IMR-90 (cell line): ENCODE results near the gene FMNL3. TPM values are rescaled to one million over a fixed set of nuclear protein-coding genes. Genes with fewer than 3 reads are reported as not detected.

Experiments used
- ATAC-seq: fragments of 200-7000 bp; cut with Tn5 transposase; 2 replicates; pipeline ENCODE4 v1.9.1; 2020; ENCODE audit warnings: low read depth, mild to moderate bottlenecking, moderate library complexity
- BruUV-seq: library from RNA; stranded (reverse); fragments of 400-500 nt; replicated peaks from 2 replicates; lab custom pipeline; 2021; lab: Mats Ljungman, UMichigan
- CTCF ChIA-PET: fragments of 300-600 bp; formaldehyde crosslinking; extraction: SDS; loops from one replicate; lab custom pipeline; 2021; ENCODE audit warnings: antibody characterized with exemption; lab: Yijun Ruan, JAX
- POLR2A ChIA-PET: fragments of 300-600 bp; sonication (Branson Sonifier 250); formaldehyde crosslinking; loops from one replicate; lab custom pipeline; 2022; ENCODE audit warnings: antibody characterized with exemption; ENCODE audit not compliant: unreplicated experiment; lab: Charles Lee
- DNase-seq: peaks from one replicate; pipeline ENCODE4 v3.0.0; 2013
- H2AFZ ChIP-seq: replicated peaks from 2 replicates; pipeline ENCODE3; 2013; ENCODE audit warnings: low read length, mild to moderate bottlenecking; ENCODE audit not compliant: poor library complexity
- H2AK5ac ChIP-seq: 2 replicates; pipeline ENCODE4 v1.6.1; 2013; ENCODE audit warnings: low read depth, low read length, inconsistent platforms
- H2AK9ac ChIP-seq: replicated peaks from 2 replicates; pipeline ENCODE3; 2013; ENCODE audit warnings: mild to moderate bottlenecking, low read depth, low read length, moderate library complexity; ENCODE audit not compliant: poor library complexity
- H2BK120ac ChIP-seq: 2 replicates; pipeline ENCODE4 v1.6.1; 2013; ENCODE audit warnings: low read depth, low read length, inconsistent platforms
- H2BK15ac ChIP-seq: 3 replicates; pipeline ENCODE4 v1.6.1; 2013; ENCODE audit warnings: low read depth, low read length, inconsistent platforms
- H2BK20ac ChIP-seq: 2 replicates; pipeline ENCODE4 v1.6.1; 2013; ENCODE audit warnings: low read depth, mild to moderate bottlenecking, inconsistent platforms, low read length, moderate library complexity
- H2BK5ac ChIP-seq: 2 replicates; pipeline ENCODE4 v1.6.1; 2013; ENCODE audit warnings: mild to moderate bottlenecking, low read depth, low read length, inconsistent platforms; ENCODE audit not compliant: poor library complexity, severe bottlenecking
- H3K14ac ChIP-seq: replicated peaks from 2 replicates; pipeline ENCODE4 v1.6.1; 2013; ENCODE audit warnings: low read depth, low read length, inconsistent platforms
- H3K18ac ChIP-seq: 2 replicates; pipeline ENCODE4 v1.6.1; 2013; ENCODE audit warnings: low read depth, low read length, control low read depth
- H3K23ac ChIP-seq: 2 replicates; pipeline ENCODE4 v1.6.1; 2013; ENCODE audit warnings: low read depth, low read length, inconsistent platforms
- H3K27ac ChIP-seq: 2 replicates; pipeline ENCODE4 v1.5.1; 2013; ENCODE audit warnings: mild to moderate bottlenecking, control low read depth, low read length; ENCODE audit not compliant: insufficient read depth
- H3K27me3 ChIP-seq: 2 replicates; pipeline ENCODE4 v1.6.1; 2013; ENCODE audit warnings: low read length; ENCODE audit not compliant: control insufficient read depth, insufficient read depth
- H3K36me3 ChIP-seq: 2 replicates; pipeline ENCODE4 v1.6.1; 2013; ENCODE audit warnings: low read length, mixed read lengths; ENCODE audit not compliant: control insufficient read depth, insufficient read depth
- H3K4ac ChIP-seq: 2 replicates; pipeline ENCODE4 v1.6.1; 2013; ENCODE audit warnings: low read depth, low read length, inconsistent platforms
- H3K4me1 ChIP-seq: 2 replicates; pipeline ENCODE4 v1.6.1; 2013; ENCODE audit warnings: low read length, mixed read lengths; ENCODE audit not compliant: control insufficient read depth, insufficient read depth
- H3K4me2 ChIP-seq: 2 replicates; pipeline ENCODE4 v1.6.1; 2013; ENCODE audit warnings: low read depth, mild to moderate bottlenecking, control low read depth, low read length, moderate library complexity
- H3K4me3 ChIP-seq: 2 replicates; pipeline ENCODE4 v1.5.1; 2013; ENCODE audit warnings: low read depth, mild to moderate bottlenecking, control low read depth, low read length, moderate library complexity; ENCODE audit not compliant: insufficient read depth
- H3K56ac ChIP-seq: 2 replicates; pipeline ENCODE4 v1.6.1; 2013; ENCODE audit warnings: low read length, inconsistent platforms; ENCODE audit not compliant: insufficient read depth; ENCODE audit errors: extremely low read depth
- H3K79me1 ChIP-seq, 2 experiments: 2 replicates each; pipeline ENCODE4 v1.6.1; 2013; ENCODE audit warnings: low read length in 2 of 2, inconsistent platforms in 1 of 2, low read depth in 1 of 2
- H3K9ac ChIP-seq: 2 replicates; pipeline ENCODE4 v1.6.1; 2013; ENCODE audit warnings: low read depth, low read length, control low read depth
- H3K9me1 ChIP-seq: 2 replicates; pipeline ENCODE4 v1.6.1; 2013; ENCODE audit warnings: low read length, inconsistent platforms; ENCODE audit not compliant: insufficient read depth
- H3K9me3 ChIP-seq: 2 replicates; pipeline ENCODE4 v1.6.1; 2013; ENCODE audit warnings: low read length; ENCODE audit not compliant: control insufficient read depth, insufficient read depth
- H4K20me1 ChIP-seq: 2 replicates; pipeline ENCODE4 v1.6.1; 2013; ENCODE audit warnings: low read length, inconsistent platforms; ENCODE audit not compliant: insufficient read depth
- H4K5ac ChIP-seq: 2 replicates; pipeline ENCODE4 v1.6.1; 2013; ENCODE audit warnings: mild to moderate bottlenecking, low read depth, low read length, control low read depth
- H4K8ac ChIP-seq, 2 experiments: 2 replicates each; pipeline ENCODE4 v1.6.1; 2013; ENCODE audit warnings: low read depth in 2 of 2, low read length in 2 of 2, control low read depth in 1 of 2, inconsistent platforms in 1 of 2
- H4K91ac ChIP-seq: 2 replicates; pipeline ENCODE4 v1.6.1; 2013; ENCODE audit warnings: low read depth, low read length, inconsistent platforms; ENCODE audit not compliant: insufficient read depth
- BHLHE40 ChIP-seq: fragments of 150-350 bp; IDR thresholded peaks from 2 replicates; pipeline ENCODE4 v1.6.1; 2016; ENCODE audit warnings: mild to moderate bottlenecking, low read depth, low read length
- CEBPB ChIP-seq: IDR thresholded peaks from 2 replicates; pipeline ENCODE4 v1.6.1; 2012; ENCODE audit warnings: low read depth, low read length, improper control_type of control experiment
- CHD1 ChIP-seq: IDR thresholded peaks from 2 replicates; pipeline ENCODE4 v1.6.1; 2012; ENCODE audit warnings: low read depth, low read length, improper control_type of control experiment
- ELK1 ChIP-seq: fragments of 150-350 bp; IDR thresholded peaks from 2 replicates; pipeline ENCODE4 v1.6.1; 2016; ENCODE audit warnings: low read depth, mild to moderate bottlenecking, low read length, moderate library complexity, borderline replicate concordance
- FOS ChIP-seq: fragments of 150-350 bp; IDR thresholded peaks from 2 replicates; pipeline ENCODE4 v1.6.1; 2016; ENCODE audit warnings: low read depth, low read length
- MAFK ChIP-seq: IDR thresholded peaks from 2 replicates; pipeline ENCODE4 v1.6.1; 2012; ENCODE audit warnings: low read depth, low read length, improper control_type of control experiment
- MAZ ChIP-seq: IDR thresholded peaks from 2 replicates; pipeline ENCODE4 v1.6.1; 2012; ENCODE audit warnings: low read depth, mild to moderate bottlenecking, low read length, improper control_type of control experiment, moderate library complexity, borderline replicate concordance
- NFE2L2 ChIP-seq: fragments of 150-350 bp; IDR thresholded peaks from 2 replicates; pipeline ENCODE4 v1.6.1; 2016; ENCODE audit warnings: low read depth, mild to moderate bottlenecking, low read length
- POLR2A ChIP-seq: IDR thresholded peaks from 2 replicates; pipeline ENCODE4 v1.6.1; 2012; ENCODE audit warnings: mild to moderate bottlenecking, low read depth, low read length
- RAD21 ChIP-seq: IDR thresholded peaks from 2 replicates; pipeline ENCODE4 v1.6.1; 2012; ENCODE audit warnings: low read length, improper control_type of control experiment
- RFX5 ChIP-seq: IDR thresholded peaks from 2 replicates; pipeline ENCODE4 v1.8.0; 2012; ENCODE audit warnings: low read depth, mild to moderate bottlenecking, low read length, moderate library complexity
- WGBS, 2 experiments: methylation state at CpG; one replicate each; pipeline versions ENCODE4 v1.1.5 to v1.1.7; 2013; ENCODE audit warnings: missing lambda C conversion rate in 2 of 2; ENCODE audit not compliant: insufficient read length in 1 of 2; ENCODE audit errors: extremely low coverage in 2 of 2; 5-methylcytosine and 5-hydroxymethylcytosine counted together
- dilution Hi-C: fragments of 300-500 bp; cut with HindIII; formaldehyde crosslinking; loops from one replicate; pipeline ENCODE4 v1.14.3; 2018; ENCODE audit warnings: low sequenced_read_pairs; ENCODE audit not compliant: unreplicated experiment
- in situ Hi-C: fragments of 300-500 bp; cut with MboI; formaldehyde crosslinking; loops from 3 replicates; pipeline ENCODE4 v1.14.3; 2019; ENCODE audit warnings: low sequenced_read_pairs, inconsistent platforms, mixed read lengths
- intact Hi-C: fragments of 100-400 bp; cut with micrococcal nuclease; formaldehyde crosslinking; loops from 2 replicates; pipeline ENCODE4 v1.10.0; 2022
- polyA plus RNA-seq, 3 experiments: library from polyadenylated mRNA; depleted of rRNA; stranded (reverse); fragments of >200 nt; gene quantifications; 2 replicates each; pipeline ENCODE4 v1.2.3, GENCODE V29; 2012; ENCODE audit warnings: low replicate concordance in 1 of 3
- total RNA-seq: library from RNA; depleted of rRNA; stranded (reverse); fragments of >200 nt; gene quantifications from 2 replicates; pipeline ENCODE4 v1.2.3, GENCODE V29; 2012
- TF ChIP-seq, protein P1 (sequence below): fragments of 150-350 bp; IDR thresholded peaks from 2 replicates; pipeline ENCODE4 v1.6.1; 2017; ENCODE audit warnings: mild to moderate bottlenecking, antibody characterized with exemption, low read length, low read depth

Gene FMNL3
- total and polyA plus RNA-seq, 2 of the 4 experiments (the other 2 are of a cell fraction) = 16.3 to 36.4 TPM

GRCh38 chr12:49702009-49702408 is 5.2 kb downstream of the FMNL3 start (continued):
- TF ChIP-seq, protein P1, sequence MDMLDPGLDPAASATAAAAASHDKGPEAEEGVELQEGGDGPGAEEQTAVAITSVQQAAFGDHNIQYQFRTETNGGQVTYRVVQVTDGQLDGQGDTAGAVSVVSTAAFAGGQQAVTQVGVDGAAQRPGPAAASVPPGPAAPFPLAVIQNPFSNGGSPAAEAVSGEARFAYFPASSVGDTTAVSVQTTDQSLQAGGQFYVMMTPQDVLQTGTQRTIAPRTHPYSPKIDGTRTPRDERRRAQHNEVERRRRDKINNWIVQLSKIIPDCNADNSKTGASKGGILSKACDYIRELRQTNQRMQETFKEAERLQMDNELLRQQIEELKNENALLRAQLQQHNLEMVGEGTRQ = no peak
- no peak for TF ChIP-seq NFE2L2
- no peak for TF ChIP-seq POLR2A

- H2AK5ac ChIP-seq = peak overlapping the region; percentile 60; the same call in 1 of the 2 replicates
- peak overlapping the region; percentile 11 for H2AK9ac ChIP-seq
- no peaks in the 10 kb centered on the region for H3K27me3 ChIP-seq
- intact Hi-C loops = no loop called here
- H2BK15ac ChIP-seq = no peak overlapping the region; the same call in 2 of the 3 replicates
- peaks cover 14 to 75% of the 10 kb centered on the region in 2 experiments for H3K79me1 ChIP-seq
- H3K36me3 ChIP-seq = no peaks in the 10 kb centered on the region
- peak overlapping the region; percentile 49 for H3K14ac ChIP-seq
- H2BK120ac ChIP-seq = peak overlapping the region; percentile 20; the same call in 1 of the 2 replicates
- H3K18ac ChIP-seq = no peak overlapping the region
- 25% methylated on average over 3 of the region's 8 CpGs; no CpG with 5 or more reads in 1 of the 2 experiments for WGBS, 2 experiments
- no peak overlapping the region for H3K9ac ChIP-seq
- peak overlapping the region; percentile 25 for H2BK5ac ChIP-seq
- peaks cover 24% of the 10 kb centered on the region for H3K4me1 ChIP-seq
- H4K5ac ChIP-seq = no peak overlapping the region
- H3K23ac ChIP-seq = peak overlapping the region; percentile 36
- DNase-seq (peak; percentile 71), ATAC-seq (peak; percentile 78)
- ChIA-PET POLR2A (no interaction called here), CTCF (no interaction called here)
- H3K4me2 ChIP-seq = peak overlapping the region; percentile 71
- peak overlapping the region in 1 of 2 experiments; percentile 24; a peak in 1 of 4 replicates for H4K8ac ChIP-seq
- H3K9me1 ChIP-seq = peaks cover 19% of the 10 kb centered on the region
- peak overlapping the region; percentile 35; the same call in 1 of the 2 replicates for H2BK20ac ChIP-seq
- H3K4ac ChIP-seq = peak overlapping the region; percentile 44
- H3K4me3 ChIP-seq = no peak overlapping the region; the same call in 1 of the 2 replicates
- no peak overlapping the region for H4K91ac ChIP-seq
- no TSS peak for BruUV-seq
- in situ Hi-C loops = no loop called here
- H4K20me1 ChIP-seq = peaks cover 33% of the 10 kb centered on the region
- H3K9me3 ChIP-seq = no peaks in the 10 kb centered on the region
- peak overlapping the region; percentile 14; the same call in 1 of the 2 replicates for H3K27ac ChIP-seq
- dilution Hi-C loops = no loop called here
- peak overlapping the region; percentile 45 for H2AFZ ChIP-seq
- no peak overlapping the region for H3K56ac ChIP-seq
- TF ChIP-seq MAFK = no peak
- TF ChIP-seq FOS = 0 out of 2 replicates have a peak, but pooled peaks have one; percentile 50
- TF ChIP-seq CHD1 = no peak
- TF ChIP-seq RFX5 = no peak; the same call in 1 of the 2 replicates
- TF ChIP-seq RAD21 = no peak; the same call in 1 of the 2 replicates
- TF ChIP-seq CEBPB = peak; percentile 34; the same call in 1 of the 2 replicates
- TF ChIP-seq MAZ = no peak
- no peak for TF ChIP-seq ELK1
- TF ChIP-seq POLR2A = no peak
- TF ChIP-seq BHLHE40 = no peak
Measured at GRCh38 chr12:49698619-49699545, 8.3 kb downstream of the FMNL3 start.
